NB4 (cell line): ENCODE results near the gene CFAP210.
"Not testable (repeated sequence)": the region's sequence is repeated elsewhere in the genome, so short reads cannot be mapped to it uniquely, and the experiment has no call there.

Experiments
- DNase-seq: peaks from one replicate; pipeline ENCODE4 v3.0.0; 2010; ENCODE audit warnings: low read depth
- H3K4me3 ChIP-seq: one replicate; pipeline ENCODE4 v1.5.1; 2011; ENCODE audit warnings: mild to moderate bottlenecking, low read depth, low read length, moderate library complexity
- CTCF ChIP-seq: IDR thresholded peaks from one replicate; pipeline ENCODE4 v1.5.1; 2012; ENCODE audit warnings: low read depth, low read length
- MYC ChIP-seq: IDR thresholded peaks from 2 replicates; pipeline ENCODE4 v1.6.1; 2011; ENCODE audit warnings: low read depth, low read length
- POLR2A ChIP-seq: IDR thresholded peaks from 2 replicates; pipeline ENCODE4 v1.6.1; 2011; ENCODE audit warnings: mild to moderate bottlenecking; ENCODE audit not compliant: insufficient read length; ENCODE audit errors: extremely low read depth
- TF ChIP-seq, protein P1 (sequence below): IDR thresholded peaks from 2 replicates; pipeline ENCODE4 v1.6.1; 2011; ENCODE audit warnings: low read depth, low read length

Gene CFAP210

GRCh38 chr2:169613876-169614275 lies 80.3 kb downstream of the CFAP210 start:
- no peak overlapping the region for H3K4me3 ChIP-seq
- DNase-seq, result no peak
- no peak for TF ChIP-seq CTCF
- TF ChIP-seq POLR2A, result no peak
- TF ChIP-seq MYC, result no peak
- TF ChIP-seq, protein P1, sequence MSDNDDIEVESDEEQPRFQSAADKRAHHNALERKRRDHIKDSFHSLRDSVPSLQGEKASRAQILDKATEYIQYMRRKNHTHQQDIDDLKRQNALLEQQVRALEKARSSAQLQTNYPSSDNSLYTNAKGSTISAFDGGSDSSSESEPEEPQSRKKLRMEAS, result no peak

DNA sequence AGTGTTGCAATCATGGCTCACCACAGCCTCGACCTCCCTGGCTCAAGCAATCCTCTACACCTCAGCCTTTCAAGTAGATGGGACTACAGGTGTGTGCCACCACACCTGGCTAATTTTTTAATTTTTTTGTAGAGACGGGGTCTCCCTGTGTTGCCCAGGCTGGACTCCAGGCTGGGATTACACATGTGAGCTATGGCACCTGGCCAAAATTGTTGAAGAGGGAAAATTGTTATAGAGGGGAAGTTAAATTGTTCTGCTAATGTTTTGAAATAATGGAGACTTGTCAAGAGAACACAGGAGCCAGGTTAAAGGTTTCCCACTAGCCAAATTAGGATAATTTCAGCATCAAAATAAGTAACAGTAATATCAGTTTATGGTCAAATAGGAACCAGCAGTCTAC lies 84.9 kb downstream of the CFAP210 start:
- DNase-seq, result no peak
- no peak for TF ChIP-seq POLR2A
- TF ChIP-seq MYC, result no peak
- TF ChIP-seq, protein P1, result no peak
- TF ChIP-seq CTCF, result no peak
- no peak overlapping the region for H3K4me3 ChIP-seq

DNA sequence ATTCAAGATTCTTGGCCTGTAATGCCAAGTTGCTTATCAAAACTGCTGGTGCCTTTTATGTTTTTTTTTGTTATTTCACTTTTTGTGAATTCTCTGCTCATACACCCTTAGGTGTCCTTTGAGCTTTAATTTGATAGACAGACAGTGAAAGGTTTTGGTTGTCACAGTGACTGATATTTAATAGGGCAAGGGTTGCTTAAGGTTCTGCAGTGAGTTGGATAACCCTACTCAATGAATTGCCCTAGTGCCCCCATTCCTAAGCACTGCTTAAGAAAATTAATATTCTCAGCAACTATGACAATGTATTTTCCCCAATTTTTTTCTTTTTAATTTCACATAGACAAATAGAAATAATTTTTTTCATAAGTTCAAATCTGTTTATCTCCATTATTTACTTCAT lies 94.6 kb downstream of the CFAP210 start:
- no peak for TF ChIP-seq CTCF
- TF ChIP-seq POLR2A, result no peak
- TF ChIP-seq, protein P1, result no peak
- no peak for TF ChIP-seq MYC
- H3K4me3 ChIP-seq, result no peak overlapping the region
- DNase-seq, result no peak

DNA sequence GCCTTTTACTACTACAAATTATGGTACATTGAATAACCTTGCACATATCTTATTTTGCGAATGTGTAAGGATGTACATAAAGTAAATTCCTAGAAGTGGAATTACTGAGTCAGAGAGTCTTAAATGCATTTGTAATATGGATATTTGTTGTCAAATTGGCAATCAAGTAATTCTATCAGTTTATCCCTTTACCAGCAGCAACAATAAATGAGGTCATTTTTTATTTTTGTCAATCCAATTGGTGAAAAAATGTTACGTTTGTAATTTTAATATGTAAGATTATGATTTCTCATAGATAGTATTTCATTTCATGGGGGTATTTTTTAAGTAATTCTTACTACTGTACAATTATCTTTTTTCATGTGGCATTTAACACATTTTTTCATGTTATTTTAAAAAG lies 95.2 kb downstream of the CFAP210 start:
- no peak overlapping the region for H3K4me3 ChIP-seq
- TF ChIP-seq POLR2A (no peak), MYC (no peak), CTCF (no peak)
- TF ChIP-seq, protein P1, result no peak
- no peak for DNase-seq

- not testable (repeated sequence) for DNase-seq, H3K4me3 ChIP-seq
Measured at GRCh38 chr2:169596546-169596945, 97.7 kb downstream of the CFAP210 start.
